Thyroid gland (tissue), 4 donors: ENCODE results near the gene METTL25. TPM values are rescaled to one million over a fixed set of nuclear protein-coding genes. Genes with fewer than 3 reads are reported as not detected.

Source experiments
- DNase-seq, 2 donors: peaks; one replicate each; pipeline ENCODE4 v3.0.0-alpha.2; 2019
- H3K27ac ChIP-seq, 3 donors: fragments of 200-600 bp; sonication (generic); 1 replicate in 2 of 3; 2 replicates in 1 of 3; pipeline ENCODE4 v1.5.1; 2016 to 2019; ENCODE audit warnings: mild to moderate bottlenecking in 1 of 3, moderate library complexity in 1 of 3
- H3K27me3 ChIP-seq: fragments of 200-600 bp; sonication (generic); one replicate; pipeline ENCODE4 v1.5.1; 2019
- H3K36me3 ChIP-seq, 2 donors: fragments of 200-600 bp; sonication (generic); one replicate each; pipeline ENCODE4 v1.5.1; 2016 to 2019
- H3K4me1 ChIP-seq, 2 donors: fragments of 200-600 bp; sonication (generic); one replicate each; pipeline ENCODE4 v1.5.1; 2017 to 2019
- H3K4me3 ChIP-seq, 3 donors: fragments of 200-600 bp; sonication (generic); replicated peaks in 1 of 3; 1 replicate in 2 of 3; 2 replicates in 1 of 3; pipeline ENCODE4 v1.5.1; 2016; ENCODE audit warnings: mild to moderate bottlenecking in 1 of 3
- H3K9me3 ChIP-seq: fragments of 200-600 bp; sonication (generic); one replicate; pipeline ENCODE4 v1.5.1; 2017
- POLR2A ChIP-seq, 2 donors: fragments of 450-650 bp; IDR thresholded peaks; one replicate each; pipeline ENCODE4 v1.6.1; 2017; ENCODE audit warnings: antibody characterized with exemption in 2 of 2, mild to moderate bottlenecking in 2 of 2, moderate library complexity in 1 of 2
- WGBS, 2 donors: methylation state at CpG; one replicate each; pipeline ENCODE4 v1.1.5; 2017; 5-methylcytosine and 5-hydroxymethylcytosine counted together
- intact Hi-C: fragments of 100-400 bp; cut with DNase I; formaldehyde crosslinking; loops from one replicate; pipeline ENCODE4 v1.15.1; 2023
- total RNA-seq, 4 donors: library from RNA; depleted of rRNA; stranded (reverse); fragments of >200 nt; gene quantifications; one replicate each; pipeline ENCODE4 v1.2.3, GENCODE V29; 2016
- TF ChIP-seq, protein P1 (sequence below), 6 experiments: fragments of 200-600 bp in 3 of 6; fragments of 450-650 bp in 3 of 6; sonication (generic) in 3 of 6; IDR thresholded peaks; one replicate each; pipeline ENCODE4 v1.5.1; 2016 to 2019; ENCODE audit warnings: antibody characterized with exemption in 6 of 6, mild to moderate bottlenecking in 2 of 6, inconsistent platforms in 1 of 6, moderate library complexity in 1 of 6

Gene METTL25
- total RNA-seq, 4 donors from 2014 or later = 40.2 to 58.4 (median 49.3) TPM

DNA sequence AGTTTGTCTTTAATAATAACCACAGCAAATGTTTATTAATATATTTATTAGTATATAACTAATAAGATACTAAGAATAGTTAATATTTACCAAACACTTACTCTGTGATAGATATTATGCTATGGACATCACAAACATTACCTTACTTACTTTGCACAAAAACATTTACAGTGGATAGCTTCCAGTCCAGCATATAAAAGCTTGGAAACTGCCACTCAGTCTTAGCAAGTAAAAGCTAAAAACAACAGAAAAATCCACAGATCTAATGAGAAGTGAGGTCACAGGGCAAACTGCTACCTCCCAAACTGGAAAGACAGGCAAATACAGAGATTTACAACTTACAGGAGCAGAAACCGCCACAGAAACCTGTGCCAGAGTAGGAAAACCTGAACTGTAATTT lies 99.8 kb downstream of the METTL25 start:
- TF ChIP-seq POLR2A (IDR thresholded peaks at IDR 0.05) = no peak
- TF ChIP-seq, protein P1, sequence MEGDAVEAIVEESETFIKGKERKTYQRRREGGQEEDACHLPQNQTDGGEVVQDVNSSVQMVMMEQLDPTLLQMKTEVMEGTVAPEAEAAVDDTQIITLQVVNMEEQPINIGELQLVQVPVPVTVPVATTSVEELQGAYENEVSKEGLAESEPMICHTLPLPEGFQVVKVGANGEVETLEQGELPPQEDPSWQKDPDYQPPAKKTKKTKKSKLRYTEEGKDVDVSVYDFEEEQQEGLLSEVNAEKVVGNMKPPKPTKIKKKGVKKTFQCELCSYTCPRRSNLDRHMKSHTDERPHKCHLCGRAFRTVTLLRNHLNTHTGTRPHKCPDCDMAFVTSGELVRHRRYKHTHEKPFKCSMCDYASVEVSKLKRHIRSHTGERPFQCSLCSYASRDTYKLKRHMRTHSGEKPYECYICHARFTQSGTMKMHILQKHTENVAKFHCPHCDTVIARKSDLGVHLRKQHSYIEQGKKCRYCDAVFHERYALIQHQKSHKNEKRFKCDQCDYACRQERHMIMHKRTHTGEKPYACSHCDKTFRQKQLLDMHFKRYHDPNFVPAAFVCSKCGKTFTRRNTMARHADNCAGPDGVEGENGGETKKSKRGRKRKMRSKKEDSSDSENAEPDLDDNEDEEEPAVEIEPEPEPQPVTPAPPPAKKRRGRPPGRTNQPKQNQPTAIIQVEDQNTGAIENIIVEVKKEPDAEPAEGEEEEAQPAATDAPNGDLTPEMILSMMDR (IDR thresholded peaks at IDR 0.05) = no peak
- no peak overlapping the region for H3K27ac ChIP-seq
- H3K27me3 ChIP-seq = no peaks in the 10 kb centered on the region
- DNase-seq = no peak
- H3K4me1 ChIP-seq = no peaks in the 10 kb centered on the region
- H3K36me3 ChIP-seq = no peaks in the 10 kb centered on the region
- H3K4me3 ChIP-seq = no peak overlapping the region
- no peaks in the 10 kb centered on the region for H3K9me3 ChIP-seq
- WGBS, 2 donors = 97% methylated on average over 1 of the region's 1 CpG
- intact Hi-C loops = no loop called here

DNA sequence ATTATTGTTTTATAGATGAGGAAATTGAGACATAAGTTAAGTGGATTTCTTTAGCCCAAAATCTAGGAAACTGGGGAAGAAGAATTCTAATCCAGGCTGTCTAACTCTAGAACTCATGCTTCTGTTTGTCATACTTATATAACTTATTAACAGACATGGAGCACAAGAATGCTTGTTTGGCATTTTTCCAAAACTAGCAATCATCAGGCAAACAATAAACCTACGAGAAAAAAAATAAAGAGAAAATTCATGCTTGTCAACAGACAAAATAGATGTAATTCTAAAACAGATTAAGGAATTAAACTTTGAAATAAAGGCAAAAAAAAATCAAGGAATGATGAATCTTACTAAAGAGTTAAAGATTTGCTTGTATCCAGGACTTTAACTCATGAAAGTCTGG lies 103.1 kb downstream of the METTL25 start:
- Histone ChIP-seq H3K27me3 (no peaks in the 10 kb centered on the region), H3K4me3 (no peak overlapping the region), H3K36me3 (no peaks in the 10 kb centered on the region), H3K27ac (no peak overlapping the region), H3K9me3 (no peaks in the 10 kb centered on the region), H3K4me1 (no peaks in the 10 kb centered on the region)
- intact Hi-C loops = no loop called here
- WGBS, 2 donors = 80% methylated on average over 1 of the region's 1 CpG
- DNase-seq = no peak
- TF ChIP-seq, protein P1 (IDR thresholded peaks at IDR 0.05) = no peak
- no peak for TF ChIP-seq POLR2A (IDR thresholded peaks at IDR 0.05)

GRCh38 chr12:82461836-82462235 lies 103.5 kb downstream of the METTL25 start:
- H3K4me1 ChIP-seq = no peaks in the 10 kb centered on the region
- DNase-seq = no peak
- no peaks in the 10 kb centered on the region for H3K36me3 ChIP-seq
- no peaks in the 10 kb centered on the region for H3K9me3 ChIP-seq
- no peak for TF ChIP-seq POLR2A (IDR thresholded peaks at IDR 0.05)
- TF ChIP-seq, protein P1 (IDR thresholded peaks at IDR 0.05) = no peak
- WGBS, 2 donors = 64 to 66% methylated on average over 3 of the region's 3 CpGs
- H3K27ac ChIP-seq = no peak overlapping the region
- no peaks in the 10 kb centered on the region for H3K27me3 ChIP-seq
- no peak overlapping the region for H3K4me3 ChIP-seq
- intact Hi-C loops = no loop called here

DNA sequence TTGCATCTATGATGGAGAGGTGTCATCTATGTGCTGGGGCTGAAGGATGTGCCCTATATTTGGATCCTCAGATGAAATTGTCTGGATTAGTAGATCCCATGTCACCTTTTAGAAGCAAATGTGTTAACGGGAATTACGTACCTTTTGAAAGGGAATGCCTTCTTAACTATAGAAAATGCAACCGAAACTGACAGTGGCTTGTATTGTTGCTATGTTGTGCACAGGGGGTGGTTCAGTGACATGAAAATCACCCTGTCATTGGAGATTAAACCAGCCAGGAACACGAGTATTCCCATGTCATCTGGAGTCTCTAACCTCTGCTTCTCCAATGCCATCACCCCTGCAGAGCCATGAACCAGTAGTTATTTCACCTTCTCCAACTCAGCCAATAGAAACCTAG lies 110.2 kb downstream of the METTL25 start:
- 97% methylated on average over 4 of the region's 4 CpGs for WGBS, 2 donors
- no peaks in the 10 kb centered on the region for H3K9me3 ChIP-seq
- H3K27me3 ChIP-seq = no peaks in the 10 kb centered on the region
- no peaks in the 10 kb centered on the region for H3K4me1 ChIP-seq
- intact Hi-C loops = no loop called here
- no peak for DNase-seq
- no peak overlapping the region for H3K27ac ChIP-seq
- H3K4me3 ChIP-seq = no peak overlapping the region
- no peaks in the 10 kb centered on the region for H3K36me3 ChIP-seq
- no peak for TF ChIP-seq POLR2A (IDR thresholded peaks at IDR 0.05)
- TF ChIP-seq, protein P1 (IDR thresholded peaks at IDR 0.05) = no peak

DNA sequence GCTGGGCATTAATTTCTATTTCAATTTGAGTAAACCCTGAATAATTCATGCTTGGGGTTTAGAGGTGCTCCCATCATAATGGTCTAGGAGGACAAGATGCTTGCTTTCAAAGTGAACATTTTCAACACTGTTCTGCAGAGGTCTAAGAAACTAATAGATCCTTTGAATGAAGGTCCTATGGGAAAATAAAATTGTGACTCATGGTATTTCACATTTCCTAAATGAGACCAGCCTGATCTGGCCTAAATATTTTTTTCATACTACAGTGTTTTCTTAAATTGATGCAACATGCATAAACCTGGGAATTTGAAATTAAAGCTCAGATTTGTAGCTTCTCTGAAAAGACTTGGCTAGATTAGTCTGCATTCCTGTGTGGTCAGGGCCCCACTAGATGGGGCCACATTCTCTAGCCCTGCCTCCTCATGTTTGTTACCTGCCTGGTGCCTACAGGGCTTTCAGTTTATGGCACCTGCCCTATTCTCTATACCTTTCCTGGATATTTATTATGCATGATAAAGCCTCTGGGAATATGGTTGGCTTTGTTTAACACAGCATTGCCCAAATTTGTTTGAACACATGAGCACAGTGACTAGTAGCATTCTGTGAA lies 112.7 kb downstream of the METTL25 start:
- no peak for DNase-seq
- TF ChIP-seq, protein P1 (IDR thresholded peaks at IDR 0.05) = no peak
- no peak for TF ChIP-seq POLR2A (IDR thresholded peaks at IDR 0.05)
- Histone ChIP-seq H3K27me3 (no peaks in the 10 kb centered on the region), H3K4me3 (no peak overlapping the region), H3K9me3 (no peaks in the 10 kb centered on the region), H3K27ac (no peak overlapping the region), H3K36me3 (no peaks in the 10 kb centered on the region), H3K4me1 (no peaks in the 10 kb centered on the region)
- intact Hi-C loops = no loop called here
